Activated gamma-delta T cell treated with anti-CD3 and anti-CD28 coated beads, Interleukin-2, amount 50 U/mL, for 16 hours (primary cell): ENCODE data around the gene COL21A1.

ENCODE experiments used
- DNase-seq: peaks from one replicate; pipeline ENCODE4 v3.0.0-alpha.2; 2020; ENCODE audit warnings: low read depth

Gene COL21A1

DNA sequence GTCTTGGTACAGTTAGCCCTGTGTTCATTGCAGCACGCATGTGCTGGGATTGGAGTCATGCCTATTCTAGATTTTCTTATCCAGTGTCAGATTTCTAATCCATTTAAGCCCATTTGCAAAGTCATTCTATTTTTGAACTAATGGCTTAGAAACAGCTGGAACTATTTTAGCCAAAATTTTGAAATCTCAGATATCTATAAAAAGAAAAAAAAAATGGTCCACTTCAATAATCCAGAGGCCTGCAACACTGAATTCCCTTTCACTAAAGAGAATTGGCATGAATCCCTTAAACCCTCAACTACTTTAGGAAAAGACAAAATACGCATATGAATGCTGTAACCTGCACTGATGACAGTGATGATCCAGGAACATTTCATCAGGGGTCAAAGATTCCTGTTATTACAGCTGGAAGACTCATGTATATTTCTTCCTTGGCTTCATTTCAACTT is 1.5 kb downstream of the COL21A1 start:
- no peak for DNase-seq

DNA sequence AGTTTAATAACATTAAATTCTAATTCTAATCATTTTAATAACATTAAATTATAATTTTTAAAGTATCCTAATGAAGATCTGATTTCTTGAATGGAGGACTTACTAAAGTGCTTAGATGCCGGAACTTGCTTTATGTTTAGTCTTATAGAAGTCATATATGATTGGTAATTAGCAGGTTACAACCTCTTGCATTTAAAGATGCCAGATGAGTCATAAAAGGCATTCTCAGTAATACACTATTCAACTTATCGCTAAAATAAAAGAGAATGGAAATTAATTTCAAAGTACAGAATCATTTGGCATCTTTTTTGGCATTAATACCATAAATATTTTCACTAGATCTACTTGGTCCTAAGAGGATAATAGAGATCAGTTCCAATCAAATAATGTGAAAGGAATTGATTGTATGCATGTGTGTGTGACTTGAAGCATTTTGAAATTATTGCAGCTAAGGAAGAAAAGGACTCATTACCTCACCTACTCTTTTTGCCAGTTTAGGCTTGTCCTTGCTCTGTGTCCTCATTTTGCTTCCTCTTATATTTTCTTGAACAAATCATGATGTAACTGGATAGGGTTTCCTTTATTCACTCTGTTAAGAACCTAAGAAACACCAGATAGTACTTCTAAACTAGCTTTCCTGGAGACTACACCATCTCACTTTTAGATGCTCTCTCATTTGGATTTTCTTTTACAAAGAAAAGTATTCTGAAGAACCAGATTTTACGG is 2.7 kb downstream of the COL21A1 start:
- DNase-seq, result no peak

DNA sequence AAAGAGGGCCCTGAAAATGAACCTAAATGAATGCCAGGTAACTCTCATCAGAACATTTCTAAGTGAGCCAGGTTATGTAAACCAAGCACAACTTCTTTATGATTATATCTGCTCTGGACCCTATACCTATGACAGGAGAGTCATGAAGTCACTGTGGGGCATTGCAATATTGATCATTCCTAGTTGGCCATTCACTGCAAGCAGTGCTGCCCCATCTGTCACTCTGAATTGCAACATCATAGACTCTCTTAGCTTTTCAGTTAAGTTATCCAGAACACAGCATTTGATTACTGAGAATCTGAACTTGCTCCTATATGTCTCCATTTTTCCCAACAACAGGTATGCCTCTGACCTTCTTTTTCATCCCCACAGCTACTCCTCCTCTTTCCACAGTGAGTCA is 3.3 kb downstream of the COL21A1 start:
- DNase-seq, result no peak

GRCh38 chr6:56243518-56244070 is 3.8 kb downstream of the COL21A1 start:
- DNase-seq, result no peak

DNA sequence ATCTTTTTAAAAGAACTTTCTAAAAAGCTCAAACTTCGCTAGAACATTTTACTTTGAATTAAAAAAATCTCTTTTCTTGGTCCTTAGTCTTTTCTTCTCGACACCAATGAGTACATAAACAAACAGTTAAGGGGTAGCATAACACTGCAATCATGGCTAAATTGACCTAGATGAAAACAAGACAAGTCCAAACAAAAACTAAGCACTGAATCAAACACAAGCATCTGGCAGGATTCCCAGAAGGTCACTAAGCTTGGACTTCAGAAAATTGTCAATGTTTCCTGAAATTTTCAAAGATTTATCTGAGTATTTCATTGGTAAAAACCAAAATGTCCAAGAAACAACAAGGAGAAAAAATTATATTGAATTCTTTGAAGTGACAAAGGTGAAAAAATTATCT is 5.0 kb downstream of the COL21A1 start:
- DNase-seq, result no peak

GRCh38 chr6:56241124-56241802 is 6.1 kb downstream of the COL21A1 start:
- no peak for DNase-seq

- DNase-seq, result no peak
Measured at GRCh38 chr6:56238352-56238751, 9.0 kb downstream of the COL21A1 start.

DNA sequence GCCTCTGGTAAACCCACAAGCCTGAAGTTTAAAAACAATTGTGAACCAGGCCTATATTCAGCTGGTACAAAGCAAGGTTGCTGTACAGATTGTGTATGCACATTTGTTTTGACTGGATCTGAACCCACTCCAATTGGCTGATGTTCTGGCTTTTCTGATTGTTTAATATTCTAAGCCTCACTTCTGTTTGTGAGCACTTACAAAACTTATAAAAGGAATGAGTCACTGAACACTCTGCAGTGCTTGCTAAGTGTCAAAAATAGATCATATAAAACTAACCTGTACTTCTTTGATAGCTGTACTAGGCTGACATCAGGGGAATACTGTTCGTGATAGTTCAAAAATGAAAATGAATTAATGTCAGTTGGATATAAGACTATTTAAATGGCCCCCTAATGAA is 12.1 kb downstream of the COL21A1 start:
- no peak for DNase-seq

DNA sequence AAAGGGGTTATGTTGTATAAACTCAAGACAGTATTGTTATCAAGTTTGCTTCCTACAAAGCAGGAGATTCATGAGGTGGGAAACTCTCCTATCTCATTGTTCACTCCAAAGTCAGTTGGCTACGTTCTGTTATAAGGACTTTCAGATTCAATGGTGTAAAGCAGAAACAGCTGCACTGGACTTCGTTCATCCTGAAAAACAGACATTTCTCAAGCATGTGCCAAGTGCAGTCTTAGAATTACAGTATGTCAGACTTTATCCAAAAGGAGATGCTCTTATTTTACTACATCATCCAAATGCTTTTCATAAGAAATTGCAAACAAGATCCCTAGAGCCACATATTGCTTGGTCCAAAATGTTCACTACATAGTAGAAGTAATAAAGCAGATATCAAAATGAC is 14.9 kb downstream of the COL21A1 start:
- DNase-seq, result no peak

GRCh38 chr6:56231827-56232226 is 15.6 kb downstream of the COL21A1 start:
- DNase-seq, result no peak

GRCh38 chr6:56230976-56231566 is 16.3 kb downstream of the COL21A1 start:
- no peak for DNase-seq

GRCh38 chr6:56227071-56227879 is 20.1 kb downstream of the COL21A1 start:
- no peak for DNase-seq

- no peak for DNase-seq
Measured at GRCh38 chr6:56223995-56224394, 23.4 kb downstream of the COL21A1 start.

DNA sequence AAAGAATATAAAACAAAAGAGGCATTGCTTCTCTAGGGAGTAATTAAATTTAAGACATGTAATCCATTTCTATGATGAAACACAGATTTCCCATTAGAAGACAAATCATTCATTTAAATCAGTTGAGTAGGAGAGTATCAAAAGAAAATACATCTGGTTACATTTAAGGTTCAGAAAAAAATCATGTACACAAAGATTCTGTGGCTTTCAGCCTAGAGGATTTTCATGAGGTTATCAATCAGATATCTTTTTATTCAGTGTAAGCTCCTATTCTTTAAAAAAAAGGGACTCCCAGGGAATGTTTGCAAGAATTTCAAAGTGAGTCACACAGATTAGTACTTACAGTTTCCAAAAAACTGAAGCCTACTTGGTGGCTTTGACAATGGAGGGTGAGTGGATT is 24.9 kb downstream of the COL21A1 start:
- no peak for DNase-seq

- no peak for DNase-seq
Measured at GRCh38 chr6:56220078-56220477, 27.3 kb downstream of the COL21A1 start.

- no peak for DNase-seq
Measured at GRCh38 chr6:56214703-56215101, 32.7 kb downstream of the COL21A1 start.

DNA sequence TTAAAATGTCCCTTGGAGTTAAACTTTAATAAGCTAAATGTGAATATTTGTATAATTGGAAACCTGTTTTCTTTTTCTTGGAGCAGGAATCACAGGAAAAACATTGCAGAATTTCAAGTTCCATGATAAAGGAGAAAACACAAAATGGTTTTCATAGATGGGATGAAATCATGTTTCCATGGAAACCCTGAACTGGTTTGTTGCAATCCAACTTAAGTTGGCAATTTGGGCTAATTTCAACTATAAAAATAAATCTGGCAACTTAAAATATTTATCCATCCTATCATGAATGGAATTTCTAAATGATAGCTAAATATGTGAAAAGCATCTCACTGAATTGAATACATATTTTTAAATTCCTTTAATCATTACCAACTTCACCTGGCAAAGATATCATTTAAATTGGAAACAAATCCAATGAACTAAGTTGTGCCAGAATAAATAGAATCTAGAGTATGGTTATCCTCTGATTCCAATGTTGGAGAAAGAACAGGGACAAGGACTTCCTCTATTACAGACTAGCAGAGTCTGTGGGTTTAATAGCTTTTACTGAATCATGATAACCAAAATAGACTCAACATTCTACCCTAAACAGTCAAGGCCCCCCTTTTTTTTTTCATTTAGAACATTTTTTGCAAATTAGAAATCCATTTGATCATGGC is 33.2 kb downstream of the COL21A1 start:
- DNase-seq, result no peak

GRCh38 chr6:56211724-56212123 is 35.7 kb downstream of the COL21A1 start:
- DNase-seq, result no peak

GRCh38 chr6:56204134-56204533 is 43.2 kb downstream of the COL21A1 start:
- DNase-seq, result no peak

DNA sequence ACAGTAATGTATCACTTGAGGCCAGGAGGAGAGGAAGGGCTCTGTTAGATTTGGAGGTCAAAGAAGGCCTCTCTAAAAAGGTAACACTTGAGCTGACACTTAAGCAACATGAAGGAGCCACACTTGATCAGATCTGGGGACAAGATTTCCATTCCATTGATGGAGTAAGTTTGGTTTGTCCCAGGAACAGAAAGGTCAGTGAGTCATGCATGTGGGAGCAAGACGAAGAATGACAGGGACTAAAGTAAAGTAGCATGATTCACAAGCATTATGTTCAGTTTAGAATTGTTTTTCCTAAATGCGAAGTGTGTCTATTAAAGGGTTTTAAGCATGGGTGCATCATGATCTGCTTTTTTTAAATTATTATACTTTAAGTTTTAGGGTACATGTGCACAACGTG is 47.4 kb downstream of the COL21A1 start:
- no peak for DNase-seq

DNA sequence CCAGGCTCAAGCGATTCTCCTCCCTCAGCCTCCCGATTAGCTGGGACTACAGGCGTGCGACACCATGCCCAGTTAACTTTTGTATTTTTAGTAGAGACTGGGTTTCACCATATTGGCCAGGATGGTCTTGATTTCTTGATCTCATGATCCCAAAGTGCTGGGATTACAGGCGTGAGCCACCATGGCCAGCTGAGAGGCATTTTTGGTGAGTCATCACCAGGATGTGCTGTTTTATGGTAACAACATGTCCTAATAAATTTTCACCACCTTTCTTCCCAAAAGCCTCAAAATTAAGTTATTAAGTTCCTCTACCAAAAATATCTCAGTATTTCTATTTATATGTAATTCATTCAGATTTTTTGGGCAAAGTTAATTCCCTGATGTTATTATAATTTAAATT is 53.5 kb downstream of the COL21A1 start:
- DNase-seq, result no peak

- no peak for DNase-seq
Measured at GRCh38 chr6:56188429-56188828, 59.0 kb downstream of the COL21A1 start.
